Activated CD4-positive, alpha-beta T cell treated with anti-CD3 and anti-CD28 coated beads, Interleukin-2, Interleukin-6, amounts not matched to agents 100 ng/mL and 50 ng/mL, durations not matched to agents 16 hours and 8 hours (primary cell): ENCODE results near the gene C11orf21.

Experiments used
- DNase-seq: peaks from one replicate; pipeline ENCODE4 v3.0.0-alpha.2; 2020

The C11orf21 gene

DNA sequence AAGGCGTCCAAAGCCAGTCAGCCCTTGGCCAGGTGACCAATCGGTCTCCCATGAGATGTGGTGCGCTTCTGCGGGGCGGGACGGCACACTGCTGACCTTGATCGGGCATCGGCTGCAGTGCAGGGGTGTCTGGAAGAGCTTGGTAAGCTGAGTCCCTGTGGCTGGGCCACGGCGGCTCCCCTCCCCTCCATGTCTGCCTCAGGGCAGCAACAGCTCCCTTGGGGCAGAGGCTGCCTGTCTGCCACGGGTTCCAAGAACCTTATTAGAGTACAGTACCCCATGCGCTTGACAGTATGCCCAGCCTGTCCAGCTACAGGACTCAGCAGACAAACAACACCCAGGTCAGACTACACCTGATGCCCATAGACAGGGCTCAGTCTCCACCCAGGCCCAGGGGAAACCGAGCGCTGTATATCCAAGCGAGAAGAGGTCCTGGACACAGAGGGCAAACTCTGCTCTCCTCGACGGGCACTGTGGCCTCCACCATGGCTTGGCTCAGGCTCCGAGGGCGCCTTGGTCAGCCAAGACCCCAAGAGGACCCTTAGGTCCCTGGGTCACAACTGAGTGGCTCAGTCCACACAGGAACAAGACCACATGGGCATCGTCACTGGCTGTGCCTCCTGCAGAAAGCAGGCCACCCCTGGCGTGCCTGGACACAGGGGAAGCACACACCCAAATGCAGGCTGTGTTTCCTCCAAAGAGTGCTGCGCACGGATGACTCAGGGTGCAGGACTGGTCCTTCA lies 19.0 kb upstream of the C11orf21 start:
- DNase-seq, result no peak

DNA sequence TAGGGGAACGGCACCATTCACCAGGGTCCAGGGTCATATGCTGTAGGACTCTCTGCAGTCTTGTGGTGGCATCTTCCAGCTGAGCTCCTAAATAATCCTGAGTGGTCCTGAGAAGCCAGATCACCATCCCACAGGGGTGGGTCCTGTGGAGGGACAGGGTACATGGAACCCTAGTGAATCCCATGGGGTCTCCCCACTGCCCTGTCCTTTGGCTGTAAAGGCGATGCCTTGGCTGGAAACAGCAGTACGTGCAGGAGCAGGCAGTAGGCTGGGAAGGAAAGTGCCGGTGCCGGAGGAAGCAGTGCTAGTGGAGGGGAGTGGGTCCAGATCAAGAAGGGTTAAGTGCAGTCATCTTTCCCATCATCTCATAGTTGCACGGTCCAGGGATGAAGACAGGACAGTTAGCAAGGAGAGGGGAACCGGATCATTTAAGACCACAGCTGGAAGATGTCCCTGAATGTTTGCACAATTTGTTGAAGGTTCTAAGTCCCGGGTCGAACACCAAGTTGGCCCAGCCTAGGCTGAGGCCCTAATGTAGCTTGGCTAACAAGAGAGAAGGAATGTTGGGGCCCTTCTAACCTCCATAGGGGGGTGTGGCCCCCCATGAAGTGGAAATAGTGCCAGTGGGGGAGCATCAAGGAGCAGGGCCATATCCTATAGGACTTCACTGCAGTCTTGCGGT lies 18.2 kb upstream of the C11orf21 start:
- no peak for DNase-seq

DNA sequence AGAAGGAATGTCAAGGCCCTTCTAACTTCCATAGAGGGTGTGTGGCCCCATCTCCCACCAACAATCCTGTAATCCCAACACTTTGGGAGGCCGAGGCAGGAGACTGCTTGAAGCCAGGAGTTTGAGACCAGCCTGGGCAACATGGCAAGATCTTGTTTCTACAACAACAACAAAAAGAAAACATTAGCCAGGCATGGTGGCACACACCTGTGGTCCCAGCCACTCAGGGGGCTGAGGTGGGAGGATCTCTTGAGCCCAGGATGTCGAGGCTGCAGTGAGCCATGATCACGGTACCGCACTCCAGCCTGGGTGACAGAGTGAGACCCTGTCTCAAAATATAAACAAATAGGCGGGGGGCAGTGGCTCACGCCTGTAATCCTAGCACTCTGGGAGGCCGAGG lies 17.0 kb upstream of the C11orf21 start:
- no peak for DNase-seq

DNA sequence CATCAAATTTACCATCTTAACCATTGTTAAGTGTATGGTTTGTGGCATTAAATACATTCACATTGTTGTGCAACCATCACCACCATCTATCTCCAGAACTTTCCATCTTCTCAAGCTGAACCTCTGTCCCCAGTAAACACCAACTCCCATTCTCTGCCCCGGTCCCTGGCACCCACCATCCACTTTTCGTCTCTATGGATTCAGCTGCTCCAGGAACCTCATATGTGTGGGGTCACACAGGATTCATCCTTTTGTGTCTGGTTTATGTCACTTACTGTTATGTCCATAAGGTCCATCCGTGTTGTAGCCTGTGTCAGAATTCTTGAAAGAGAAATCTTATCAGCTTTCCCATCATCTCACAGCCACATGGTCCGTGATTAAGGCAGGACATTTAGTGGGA lies 16.4 kb upstream of the C11orf21 start:
- no peak for DNase-seq

DNA sequence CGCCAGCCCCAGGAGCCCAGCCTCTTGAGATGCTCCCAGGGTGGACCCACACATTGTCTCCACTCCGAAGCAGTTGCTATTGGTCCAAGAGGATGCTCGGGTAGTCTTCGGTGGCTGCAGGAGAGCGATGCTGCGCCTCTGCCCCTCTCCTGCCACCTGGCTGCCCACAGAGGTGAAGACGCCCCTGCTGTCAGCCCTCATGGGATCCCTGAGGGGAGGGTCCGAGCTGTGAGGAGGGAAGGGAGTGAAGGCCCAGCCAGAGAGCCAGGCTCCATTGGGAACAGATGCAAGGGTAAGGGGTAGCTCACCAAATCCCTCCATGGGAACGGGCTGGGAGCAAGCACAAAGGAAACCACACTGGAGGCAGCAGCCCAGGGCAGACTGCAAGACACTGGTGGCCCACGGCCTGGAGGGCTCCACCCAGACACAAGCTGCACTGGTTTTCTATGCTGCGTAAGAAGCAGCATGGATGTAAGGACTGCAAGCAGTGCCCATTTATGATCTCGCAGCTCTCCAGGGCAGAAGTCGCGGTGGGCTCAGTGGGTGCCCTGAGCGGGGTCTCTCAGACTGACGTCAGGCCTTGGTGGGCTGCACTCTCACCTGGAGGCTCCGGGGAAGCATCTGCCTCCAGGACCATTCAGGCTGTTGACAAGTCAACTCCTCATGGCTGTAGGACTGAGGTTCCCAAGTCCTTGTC lies 15.8 kb upstream of the C11orf21 start:
- no peak for DNase-seq

DNA sequence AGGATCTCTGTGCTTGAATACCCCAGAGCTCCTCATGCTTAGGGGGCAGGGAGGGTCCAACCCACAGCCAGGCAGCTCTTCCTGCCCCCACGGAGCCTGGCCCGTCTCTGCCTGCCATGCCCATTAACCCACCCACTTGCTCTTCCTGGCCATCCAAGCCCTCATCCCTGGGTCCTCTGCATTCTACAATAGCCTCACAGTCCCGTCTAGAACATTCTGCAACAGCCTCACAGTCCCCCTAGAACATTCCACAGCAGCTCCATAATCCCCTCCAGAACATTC lies 15.2 kb upstream of the C11orf21 start:
- DNase-seq, result no peak

DNA sequence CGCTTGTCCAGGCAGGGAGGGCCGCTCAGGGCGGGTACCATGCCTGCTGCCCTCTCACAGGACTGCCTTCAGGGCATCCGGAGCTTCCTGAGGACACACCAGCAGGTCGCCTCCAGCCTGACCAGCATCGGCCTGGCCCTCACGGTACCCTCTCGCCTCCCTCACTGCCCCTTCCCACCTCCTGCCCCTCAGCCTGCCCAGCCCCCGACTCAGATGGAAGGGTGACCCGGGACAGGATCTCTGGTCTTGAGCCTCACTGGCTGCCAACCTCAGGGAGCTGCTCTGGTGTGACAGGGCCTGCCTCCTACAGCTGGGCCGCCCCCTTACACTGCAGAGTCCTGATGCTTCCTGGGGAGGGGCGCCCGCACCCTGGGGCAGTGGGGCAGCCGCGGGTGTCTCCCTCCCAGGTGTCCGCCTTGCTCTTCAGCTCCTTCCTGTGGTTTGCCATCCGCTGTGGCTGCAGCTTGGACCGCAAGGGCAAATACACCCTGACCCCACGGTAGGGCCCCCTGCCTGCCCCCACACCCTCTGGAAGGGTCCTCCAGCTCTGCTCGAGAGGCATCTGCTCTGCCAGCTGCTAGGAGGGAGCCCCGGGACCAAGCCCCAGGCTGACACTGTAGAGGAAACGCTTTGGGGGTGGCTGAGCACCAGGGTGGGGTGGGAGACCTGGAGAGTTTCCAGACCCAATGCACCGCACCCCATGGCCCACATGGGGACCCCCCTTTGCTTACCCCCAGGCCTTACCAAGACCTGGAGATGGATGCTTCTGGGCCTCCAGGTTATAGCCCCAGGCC lies 14.6 kb upstream of the C11orf21 start:
- DNase-seq, result no peak

DNA sequence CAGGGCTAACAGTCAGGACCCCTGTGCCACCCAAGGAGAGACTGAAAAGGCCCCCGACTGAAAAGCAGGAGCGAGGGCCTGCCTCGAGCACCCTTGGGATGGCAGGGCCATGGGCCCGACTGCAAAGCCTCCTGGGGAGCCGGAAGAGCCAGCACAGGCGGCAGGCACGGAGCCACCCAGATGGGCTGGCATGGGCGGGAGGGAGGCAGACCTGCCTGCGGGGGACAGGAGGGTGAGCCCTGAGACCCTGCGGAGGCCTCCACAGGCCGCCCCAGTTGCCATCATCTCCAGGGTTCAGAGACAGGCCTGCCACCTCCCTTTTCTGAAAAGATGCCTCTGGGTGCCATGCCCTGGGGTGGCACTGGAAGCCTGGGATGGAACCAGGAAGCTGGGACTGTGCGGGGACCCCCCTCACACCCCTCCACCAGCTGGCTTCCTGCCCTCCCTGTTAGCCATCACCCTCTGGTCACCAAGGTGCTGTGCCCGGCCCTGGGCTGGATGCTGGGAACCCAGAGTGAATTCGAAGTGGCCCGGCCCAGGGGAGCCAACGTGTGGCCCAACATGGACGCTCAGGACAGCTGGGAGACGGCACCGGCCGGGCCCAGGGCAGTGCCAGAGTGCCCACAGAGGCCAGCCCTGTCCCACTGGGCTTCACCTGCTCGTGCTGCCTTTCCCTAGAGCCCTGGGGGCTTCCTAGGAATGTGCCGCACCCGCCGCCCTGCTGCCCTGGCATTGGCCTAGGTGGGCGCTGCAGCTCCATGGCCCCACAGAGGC lies 13.9 kb upstream of the C11orf21 start:
- no peak for DNase-seq

DNA sequence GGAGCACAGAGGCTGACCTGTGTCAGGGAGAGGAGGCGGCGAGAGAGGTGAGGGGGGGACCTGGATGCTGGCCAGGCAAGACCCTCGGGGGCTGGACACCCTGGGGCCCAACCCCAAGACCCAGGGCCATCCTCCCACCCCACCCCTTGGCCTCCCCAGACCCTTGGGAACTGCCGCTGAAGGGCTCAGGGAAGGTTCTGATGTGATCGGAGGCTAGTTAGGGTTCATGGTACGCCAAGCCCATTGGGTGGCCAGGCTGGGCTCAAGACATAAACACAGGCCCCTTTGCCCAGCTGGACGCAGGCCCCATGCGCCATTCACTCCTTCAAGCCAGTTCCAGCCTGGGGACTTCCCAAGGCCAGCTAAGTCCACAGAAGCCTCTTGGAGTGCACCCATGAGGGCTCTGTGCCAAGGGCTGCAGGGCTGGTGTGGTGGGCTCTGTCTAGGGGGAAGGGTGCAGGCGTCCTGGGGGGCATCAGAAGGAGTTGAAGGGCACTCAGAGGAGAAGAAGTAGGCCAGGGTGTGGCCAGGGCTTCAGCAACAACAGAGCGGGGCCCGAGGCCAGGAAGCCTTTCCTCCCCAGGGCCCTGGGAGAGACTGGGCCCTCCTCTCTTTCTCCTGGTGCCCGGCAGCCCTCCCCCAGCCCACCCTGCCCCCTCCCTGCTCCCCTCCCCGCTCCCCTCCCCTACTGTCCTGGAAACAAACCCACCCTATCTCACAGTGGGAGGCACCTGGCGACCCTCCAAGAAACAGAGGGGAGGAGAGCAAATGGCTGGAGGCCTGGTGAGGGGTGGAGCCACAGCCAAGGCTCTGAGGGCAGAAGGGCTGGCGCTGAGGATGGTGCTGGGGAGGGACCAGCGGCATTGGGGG lies 13.0 kb upstream of the C11orf21 start:
- no peak for DNase-seq

DNA sequence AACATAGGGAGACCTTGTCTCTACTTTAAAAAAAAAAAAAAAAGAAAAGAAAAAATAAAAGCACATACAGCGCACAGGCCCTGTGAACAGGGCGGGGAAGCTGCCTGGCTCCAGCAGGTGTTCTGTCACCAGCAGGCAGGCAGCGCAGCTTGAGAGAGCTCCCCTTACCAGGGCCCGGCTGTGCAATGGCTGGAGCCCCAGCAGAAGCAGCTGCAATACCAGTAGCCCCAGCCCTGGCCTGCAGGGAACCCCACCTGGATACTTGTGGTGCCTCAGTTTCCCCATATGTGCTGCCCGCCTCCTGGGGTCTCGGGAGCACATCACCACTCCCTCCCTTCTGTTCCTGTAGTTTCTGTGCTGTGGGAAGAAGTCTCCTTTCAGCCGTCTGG lies 12.4 kb upstream of the C11orf21 start:
- DNase-seq, result no peak

DNA sequence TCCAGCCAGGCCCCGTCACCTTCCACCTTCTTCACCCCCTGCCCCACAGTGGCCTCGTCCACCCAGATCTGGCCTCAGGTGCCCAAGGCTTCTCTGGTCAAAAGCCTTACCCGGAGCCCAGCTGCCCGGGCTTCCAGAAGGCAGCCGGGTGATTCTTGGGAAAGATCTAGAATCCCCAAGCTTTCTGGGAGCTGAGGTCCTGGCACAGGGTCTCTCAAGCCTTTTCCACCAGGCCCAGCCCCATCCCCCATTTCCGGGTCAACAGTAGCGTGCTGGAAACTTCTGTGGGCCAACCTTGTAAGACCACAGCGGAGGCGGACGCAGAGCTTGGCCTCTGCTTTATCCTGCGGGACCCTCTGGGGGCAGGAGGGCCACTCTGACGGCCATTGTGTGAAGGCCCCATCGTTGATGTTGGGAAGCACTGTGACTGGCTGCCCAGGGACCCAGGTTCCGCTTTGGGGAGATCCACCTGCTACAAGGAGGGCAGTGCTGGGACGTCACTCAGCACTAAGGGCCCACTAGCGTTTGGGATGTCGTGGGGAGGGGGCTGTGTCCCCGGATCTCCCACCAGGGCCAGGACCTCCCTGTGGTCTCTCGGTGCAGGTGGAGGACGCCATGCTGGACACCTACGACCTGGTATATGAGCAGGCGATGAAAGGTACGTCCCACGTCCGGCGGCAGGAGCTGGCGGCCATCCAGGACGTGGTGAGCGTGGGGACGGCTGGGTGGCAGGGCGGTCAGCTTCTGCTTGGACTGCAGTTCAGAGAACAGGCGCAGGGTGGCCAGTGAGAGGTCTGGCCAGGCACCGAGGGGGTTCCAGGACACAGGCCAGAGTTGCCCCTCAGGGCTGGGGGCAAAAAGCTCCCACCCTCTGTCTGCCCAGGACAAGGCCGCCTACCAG lies 11.6 kb upstream of the C11orf21 start:
- DNase-seq, result no peak

DNA sequence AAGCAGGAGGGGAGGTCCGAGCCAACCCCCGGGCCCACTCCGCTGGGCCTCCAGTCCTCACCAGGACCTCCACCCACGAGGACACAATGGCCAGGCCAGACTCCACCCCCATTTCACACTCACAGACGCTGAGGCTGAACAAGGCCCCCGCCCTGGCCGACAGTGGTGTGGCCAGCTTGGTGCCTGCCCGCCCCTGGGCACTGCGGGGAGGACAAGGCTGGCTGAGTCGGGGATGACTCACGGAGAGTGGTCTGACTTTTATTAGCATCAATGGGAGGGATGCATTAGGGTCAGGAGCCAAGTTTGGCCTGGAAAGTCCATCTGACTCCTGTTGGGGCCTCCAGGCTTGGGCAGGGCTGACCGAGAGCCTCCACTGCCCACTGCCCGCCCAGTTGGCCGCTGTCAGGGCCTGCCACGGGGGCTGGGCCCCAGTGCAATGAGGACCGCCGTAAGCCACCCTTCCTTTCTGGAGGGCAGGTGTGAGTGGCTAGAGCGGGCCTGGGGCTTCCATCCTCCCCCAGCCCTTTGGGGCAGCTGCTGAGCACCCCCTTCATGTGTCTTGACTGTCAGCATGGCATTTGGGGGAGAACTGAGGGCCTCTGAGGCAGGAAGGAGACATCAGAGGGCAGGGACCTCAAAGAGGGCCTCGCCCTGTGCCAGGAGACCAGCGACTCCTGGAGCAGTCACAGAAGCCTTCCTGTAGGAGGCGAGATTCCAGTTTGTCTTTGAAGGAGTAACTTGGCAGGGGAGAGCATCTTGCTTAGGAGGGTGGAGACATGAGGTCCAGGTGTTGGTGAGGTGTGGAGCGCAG lies 10.7 kb upstream of the C11orf21 start:
- DNase-seq, result no peak

DNA sequence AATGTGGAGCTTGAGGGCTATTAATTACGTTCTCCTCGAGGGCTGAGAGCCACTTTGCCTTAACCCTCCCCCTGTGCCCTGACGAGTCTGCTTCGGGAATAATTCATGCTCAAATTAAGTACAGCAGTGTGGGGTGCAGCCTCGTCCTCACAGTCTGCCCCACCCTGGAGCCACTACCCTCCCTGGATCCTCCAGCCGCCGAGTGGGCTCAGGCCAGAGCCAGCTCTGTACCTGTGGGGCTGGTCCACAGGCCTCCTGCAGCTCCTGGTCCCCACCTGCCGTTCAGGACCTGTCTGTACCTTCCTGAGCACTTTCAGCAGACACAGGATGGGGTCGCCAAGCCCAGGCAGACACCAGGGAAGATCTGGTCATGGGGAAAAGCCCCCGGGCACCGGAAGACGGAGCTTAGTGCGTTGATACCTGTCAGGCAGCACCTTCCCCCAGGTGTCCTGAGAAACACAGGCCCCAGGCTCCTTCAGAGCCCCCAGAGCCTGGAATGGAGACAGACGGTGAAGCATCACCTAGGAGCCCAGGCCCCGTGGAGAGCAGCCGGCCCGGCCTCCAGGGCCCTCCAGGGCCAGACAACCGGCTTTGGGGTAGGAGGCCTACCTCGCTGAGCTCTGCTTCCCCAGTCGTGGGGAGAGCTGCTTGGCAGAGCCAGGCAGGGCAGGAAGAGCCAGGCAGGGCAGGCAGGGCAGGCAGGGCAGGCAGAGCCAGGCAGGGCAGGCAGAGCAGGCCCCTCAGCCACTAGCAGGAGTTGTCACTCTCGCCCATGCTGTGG lies 9.8 kb upstream of the C11orf21 start:
- no peak for DNase-seq

DNA sequence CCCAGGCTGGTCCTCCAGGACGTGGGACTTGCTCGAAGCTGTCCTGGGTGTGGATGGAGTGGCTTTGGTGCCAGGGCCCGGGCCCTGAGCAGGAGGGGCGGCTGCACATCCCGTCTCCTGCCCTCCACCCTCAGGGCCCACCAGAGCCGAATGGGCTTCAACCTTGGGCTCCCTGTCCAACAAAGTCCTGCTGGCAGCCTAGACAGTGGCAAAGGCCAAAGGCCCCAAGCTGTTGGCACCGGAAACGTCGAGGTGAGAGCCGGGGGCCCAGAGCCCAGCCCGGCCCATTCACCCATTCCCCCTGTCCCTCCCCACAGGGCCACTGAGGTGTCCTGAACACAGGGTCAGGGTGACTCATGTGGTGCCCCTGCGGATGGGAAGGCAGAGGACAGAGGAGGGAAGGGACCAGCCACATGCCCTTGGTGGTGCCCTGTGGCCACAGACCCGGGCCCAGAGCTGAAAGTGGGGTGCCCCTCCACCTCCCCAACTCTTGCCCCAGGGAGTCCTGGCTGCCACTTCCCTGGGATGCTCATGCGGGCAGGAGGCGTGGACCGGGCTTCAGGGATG lies 9.2 kb upstream of the C11orf21 start:
- no peak for DNase-seq

DNA sequence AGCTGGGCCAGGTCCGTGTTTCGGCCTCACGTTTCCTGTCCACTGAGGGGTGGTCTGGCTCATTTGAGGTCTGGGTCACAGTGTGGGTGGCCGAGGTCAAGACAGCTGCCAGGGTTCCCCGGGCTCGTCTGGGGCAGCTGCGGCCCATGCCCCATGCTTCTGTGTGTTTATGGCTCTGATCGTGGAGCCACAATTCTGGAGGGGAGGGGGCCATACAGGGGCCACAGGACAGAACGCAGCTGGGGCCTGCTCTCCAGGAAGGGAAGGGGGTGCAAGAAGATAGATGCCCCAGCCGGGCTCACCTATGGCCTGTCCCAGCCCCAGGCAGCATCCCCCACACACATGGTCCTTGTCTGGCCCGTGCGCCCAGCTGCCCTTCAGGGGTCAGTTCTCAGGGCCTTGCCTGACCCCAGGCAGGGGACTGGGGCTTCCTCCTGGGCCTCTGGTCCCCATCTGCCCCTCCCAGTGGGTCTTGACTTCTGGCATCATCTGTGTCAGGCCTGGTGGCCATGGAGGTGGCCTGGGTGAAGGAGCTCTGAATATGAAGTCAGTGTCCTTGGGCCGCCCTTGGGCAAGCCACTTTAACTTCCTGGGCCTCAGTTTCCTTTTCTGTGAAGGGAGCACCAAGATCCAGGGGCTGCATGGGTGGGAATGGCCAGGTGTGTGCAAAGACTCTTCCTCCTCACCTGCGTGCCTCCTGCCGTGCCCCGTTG lies 8.5 kb upstream of the C11orf21 start:
- DNase-seq, result no peak

DNA sequence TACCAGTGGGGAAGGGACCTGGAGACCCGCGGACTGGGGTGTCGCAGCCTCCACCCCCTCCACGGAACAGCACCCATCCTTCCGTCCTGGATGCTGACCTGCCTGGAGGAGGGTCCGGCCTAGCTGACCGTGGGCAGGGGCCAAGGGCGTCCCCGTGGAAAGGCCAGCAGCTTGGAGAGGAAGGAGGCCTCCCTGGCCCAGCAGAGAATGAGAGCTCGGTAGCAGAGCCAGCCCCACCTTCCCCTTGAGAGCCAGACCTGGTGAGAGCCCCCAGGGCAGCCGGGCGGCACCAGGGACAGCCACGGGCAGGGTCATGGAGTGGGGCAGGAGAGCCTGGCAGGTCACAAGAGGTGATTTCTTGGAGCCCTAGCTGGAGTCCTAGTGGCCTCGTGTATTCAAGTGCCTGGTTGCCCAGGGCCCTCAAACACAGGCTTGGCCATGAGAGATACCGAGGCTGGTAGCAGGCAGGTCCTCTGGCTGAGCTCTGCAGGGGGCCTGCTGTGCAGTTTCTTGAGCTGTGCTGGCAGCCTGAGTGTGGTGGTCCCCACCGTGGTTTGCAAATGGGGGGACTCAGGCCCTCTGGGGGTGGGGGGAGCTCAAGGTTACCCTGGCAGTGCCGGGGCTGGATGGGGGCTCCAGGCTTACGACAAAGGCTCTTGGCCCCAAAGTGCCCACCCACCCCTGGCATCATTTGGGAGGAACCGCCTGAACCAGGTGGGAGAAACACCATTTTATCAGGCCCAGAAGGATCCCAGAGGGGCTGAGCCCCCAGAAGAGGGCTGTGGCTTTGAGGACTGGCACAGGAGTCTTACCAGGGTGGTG lies 7.7 kb upstream of the C11orf21 start:
- DNase-seq, result no peak

DNA sequence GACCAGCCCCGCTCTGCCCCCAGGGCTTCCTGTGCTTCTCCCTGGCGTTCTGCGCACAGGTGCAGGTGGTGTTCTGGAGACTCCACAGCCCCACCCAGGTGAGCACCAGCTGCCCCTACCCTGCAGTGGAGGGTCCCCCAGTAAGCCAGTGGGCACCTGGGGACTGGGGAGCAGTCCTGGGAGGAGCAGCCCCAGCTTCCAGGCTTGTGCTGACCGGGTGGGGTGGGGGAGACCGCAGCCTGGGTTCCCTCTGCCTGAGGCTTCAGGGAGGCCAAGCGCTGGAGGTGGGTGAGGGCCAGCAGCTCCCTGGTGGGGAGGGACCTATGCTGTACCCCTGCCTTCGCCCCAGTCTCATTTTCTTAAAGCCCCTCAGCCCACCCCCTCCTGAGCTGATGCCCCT lies 7.0 kb upstream of the C11orf21 start:
- no peak for DNase-seq
